RWPE2 (cell line): Measurements from ENCODE around the gene ARL5A.

Experiments
- ATAC-seq: fragments of 200-7000 bp; cut with Tn5 transposase; 3 replicates; pipeline ENCODE4 v1.9.1; 2021; ENCODE audit warnings: low read depth
- DNase-seq: peaks from one replicate; pipeline ENCODE4 v3.0.0-alpha.2; 2020; ENCODE audit warnings: low spot score
- H3K27ac ChIP-seq: fragments of 450-650 bp; 2 replicates; pipeline ENCODE4 v1.5.1; 2017; ENCODE audit warnings: mild to moderate bottlenecking; ENCODE audit not compliant: poor library complexity, severe bottlenecking
- H3K27me3 ChIP-seq: fragments of 250-450 bp; sonication (Bioruptor Pico); 2 replicates; pipeline ENCODE4 v1.5.1; 2021; ENCODE audit warnings: mild to moderate bottlenecking, moderate library complexity; ENCODE audit not compliant: insufficient read depth, poor library complexity, severe bottlenecking
- H3K36me3 ChIP-seq: fragments of 250-450 bp; sonication (Bioruptor Pico); 2 replicates; pipeline ENCODE4 v1.5.1; 2020; ENCODE audit warnings: low read depth, mild to moderate bottlenecking, moderate library complexity
- H3K4me1 ChIP-seq: fragments of 250-450 bp; sonication (Bioruptor Pico); 2 replicates; pipeline ENCODE4 v1.5.1; 2021; ENCODE audit warnings: mild to moderate bottlenecking, moderate library complexity; ENCODE audit not compliant: insufficient read depth, poor library complexity, severe bottlenecking
- H3K4me3 ChIP-seq: fragments of 250-450 bp; sonication (Bioruptor Pico); 2 replicates; pipeline ENCODE4 v1.5.1; 2021; ENCODE audit warnings: mild to moderate bottlenecking, moderate library complexity; ENCODE audit not compliant: severe bottlenecking
- H3K9me3 ChIP-seq: fragments of 250-450 bp; sonication (Bioruptor Pico); 2 replicates; pipeline ENCODE4 v1.5.1; 2021; ENCODE audit warnings: mild to moderate bottlenecking, moderate library complexity; ENCODE audit not compliant: severe bottlenecking
- CTCF ChIP-seq: fragments of 450-650 bp; IDR thresholded peaks from one replicate; pipeline ENCODE4 v1.5.1; 2017; ENCODE audit warnings: mild to moderate bottlenecking, moderate library complexity; ENCODE audit not compliant: poor library complexity, severe bottlenecking

ARL5A gene

DNA sequence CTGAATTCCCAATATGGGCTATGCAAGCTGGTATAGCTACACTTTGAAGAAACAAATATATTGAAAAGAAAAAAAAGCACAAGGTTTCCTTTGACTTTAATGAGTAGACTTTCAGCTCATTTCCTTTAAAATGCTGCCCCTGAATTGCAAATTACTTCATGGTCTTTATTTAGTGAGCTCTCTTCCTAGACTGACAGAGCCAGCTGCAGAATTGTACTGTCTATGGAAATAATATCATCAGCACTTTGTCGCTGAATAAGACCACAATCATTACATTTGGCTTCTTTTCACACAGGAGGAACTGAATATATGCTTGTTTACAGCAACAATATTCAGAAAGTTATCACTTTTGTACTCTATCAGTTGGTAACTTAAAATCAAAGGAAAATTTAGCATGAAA, 41.7 kb downstream of the ARL5A start:
- DNase-seq (no peak), ATAC-seq (no peak)
- peaks cover 2% of the 10 kb centered on the region for H3K9me3 ChIP-seq
- H3K4me3 ChIP-seq = no peak overlapping the region
- no peak overlapping the region for H3K27ac ChIP-seq
- H3K36me3 ChIP-seq = no peaks in the 10 kb centered on the region; the same call in 1 of the 2 replicates
- H3K4me1 ChIP-seq = no peaks in the 10 kb centered on the region
- no peaks in the 10 kb centered on the region for H3K27me3 ChIP-seq
- TF ChIP-seq CTCF = no peak

- Histone ChIP-seq H3K4me1 (no peaks in the 10 kb centered on the region), H3K9me3 (peaks cover 2% of the 10 kb centered on the region), H3K4me3 (no peak overlapping the region), H3K36me3 (no peaks in the 10 kb centered on the region; the same call in 1 of the 2 replicates), H3K27ac (no peak overlapping the region), H3K27me3 (no peaks in the 10 kb centered on the region)
- no peak for ATAC-seq
- no peak for TF ChIP-seq CTCF
- no peak for DNase-seq
These were observed 42.1 kb downstream of the ARL5A start for GRCh38 chr2:151786077-151786476.

DNA sequence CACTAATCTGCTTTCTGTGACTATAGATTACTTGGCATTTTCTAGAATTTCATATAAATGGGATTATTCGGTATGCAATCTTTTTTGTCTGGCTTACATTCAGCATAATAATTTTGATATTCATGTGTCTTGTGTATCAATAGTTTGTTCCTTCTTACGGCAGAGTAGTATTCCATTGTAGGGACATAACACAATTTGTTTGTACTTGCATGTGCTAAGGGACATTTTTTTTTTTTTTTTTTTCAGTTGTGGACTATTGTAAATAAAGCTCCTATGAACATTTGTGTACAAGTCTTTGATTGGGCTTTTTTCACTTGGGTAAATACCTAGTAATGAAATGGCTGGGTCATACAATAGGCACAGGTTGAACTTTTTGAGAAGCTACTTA, 45.1 kb downstream of the ARL5A start:
- Histone ChIP-seq H3K4me1 (no peaks in the 10 kb centered on the region), H3K36me3 (no peaks in the 10 kb centered on the region), H3K27me3 (no peaks in the 10 kb centered on the region), H3K27ac (no peak overlapping the region), H3K4me3 (no peak overlapping the region), H3K9me3 (peaks cover 2% of the 10 kb centered on the region)
- no peak for DNase-seq
- TF ChIP-seq CTCF = no peak
- no peak for ATAC-seq

GRCh38 chr2:151782378-151783132, 45.7 kb downstream of the ARL5A start:
- Histone ChIP-seq H3K4me1 (no peaks in the 10 kb centered on the region), H3K4me3 (no peak overlapping the region), H3K27ac (no peak overlapping the region), H3K36me3 (no peaks in the 10 kb centered on the region), H3K9me3 (peaks cover 2% of the 10 kb centered on the region), H3K27me3 (no peaks in the 10 kb centered on the region)
- ATAC-seq = no peak
- DNase-seq = no peak
- no peak for TF ChIP-seq CTCF

DNA sequence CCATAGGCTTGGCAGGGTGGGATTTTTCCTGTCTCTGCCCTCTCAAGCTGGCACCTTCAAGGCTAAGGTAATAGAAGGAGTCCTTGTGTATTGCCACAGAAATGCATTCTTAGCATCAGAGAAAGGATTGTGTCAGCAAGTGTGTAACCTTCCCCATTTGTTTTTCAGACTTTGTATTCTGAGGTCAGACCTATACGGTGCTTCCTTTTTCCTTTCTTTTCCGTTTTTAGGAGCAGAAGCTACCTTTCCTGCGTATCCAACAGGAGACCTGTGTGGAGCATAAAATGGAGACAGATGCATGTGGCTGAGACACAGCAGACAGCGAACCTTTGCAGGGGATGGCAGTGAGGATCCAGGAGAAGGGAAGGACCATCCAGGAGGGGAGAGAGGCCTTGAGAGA, 46.6 kb downstream of the ARL5A start:
- Histone ChIP-seq H3K9me3 (no peaks in the 10 kb centered on the region), H3K27me3 (no peaks in the 10 kb centered on the region), H3K4me3 (no peak overlapping the region), H3K4me1 (no peaks in the 10 kb centered on the region), H3K36me3 (no peaks in the 10 kb centered on the region), H3K27ac (no peak overlapping the region)
- no peak for TF ChIP-seq CTCF
- ATAC-seq = no peak
- DNase-seq = no peak
